Neural progenitor cell (in vitro differentiated cells): ENCODE measurements around the gene ACBD6. TPM values are rescaled to one million over a fixed set of nuclear protein-coding genes. Genes with fewer than 3 reads are reported as not detected.

ENCODE experiments used
- DNase-seq: peaks from one replicate; pipeline ENCODE4 v3.0.0-alpha.2; 2016; ENCODE audit warnings: low spot score
- H2AFZ ChIP-seq: fragments of 200-600 bp; sonication (generic); replicated peaks from 2 replicates; pipeline ENCODE4 v1.6.1; 2016; ENCODE audit warnings: antibody characterized with exemption
- H3F3A ChIP-seq: fragments of 200-600 bp; sonication (generic); 2 replicates; pipeline ENCODE4 v1.6.1; 2016; ENCODE audit warnings: antibody characterized with exemption, low read depth
- H3K27ac ChIP-seq: fragments of 200-600 bp; sonication (generic); 2 replicates; pipeline ENCODE4 v1.5.1; 2016; ENCODE audit warnings: mild to moderate bottlenecking
- H3K27me3 ChIP-seq: fragments of 200-600 bp; sonication (generic); 2 replicates; pipeline ENCODE4 v1.6.1; 2016; ENCODE audit warnings: mild to moderate bottlenecking, moderate library complexity
- H3K36me3 ChIP-seq: fragments of 200-600 bp; sonication (generic); 2 replicates; pipeline ENCODE4 v1.5.1; 2016
- H3K4me1 ChIP-seq: fragments of 200-600 bp; sonication (generic); 2 replicates; pipeline ENCODE4 v1.6.1; 2016; ENCODE audit warnings: mixed run types
- H3K4me2 ChIP-seq: fragments of 200-600 bp; sonication (generic); 2 replicates; pipeline ENCODE4 v1.6.1; 2016
- H3K4me3 ChIP-seq: fragments of 200-600 bp; sonication (generic); 2 replicates; pipeline ENCODE4 v1.5.1; 2016
- H3K79me2 ChIP-seq: fragments of 200-600 bp; sonication (generic); 2 replicates; pipeline ENCODE4 v1.6.1; 2016; ENCODE audit warnings: low read depth
- H3K9ac ChIP-seq: fragments of 200-600 bp; sonication (generic); 2 replicates; pipeline ENCODE4 v1.6.1; 2016
- H3K9me3 ChIP-seq: fragments of 200-600 bp; sonication (generic); 2 replicates; pipeline ENCODE4 v1.5.1; 2016; ENCODE audit warnings: low read depth
- H4K20me1 ChIP-seq: fragments of 200-600 bp; sonication (generic); 2 replicates; pipeline ENCODE4 v1.6.1; 2016; ENCODE audit warnings: low read depth
- H3K27ac Mint-ChIP-seq: 3 replicates; pipeline ENCODE4 v1.8.0; 2021; ENCODE audit warnings: mixed read lengths
- H3K27me3 Mint-ChIP-seq: 2 replicates; pipeline ENCODE4 v1.8.0; 2022; ENCODE audit warnings: low read depth, mild to moderate bottlenecking, inconsistent platforms, moderate library complexity, mixed read lengths; ENCODE audit not compliant: insufficient read depth
- H3K36me3 Mint-ChIP-seq: 3 replicates; pipeline ENCODE4 v1.8.0; 2021; ENCODE audit warnings: mixed read lengths
- H3K4me1 Mint-ChIP-seq: 3 replicates; pipeline ENCODE4 v1.8.0; 2021; ENCODE audit warnings: mixed read lengths
- H3K4me3 Mint-ChIP-seq: 3 replicates; pipeline ENCODE4 v1.8.0; 2021; ENCODE audit warnings: mild to moderate bottlenecking, moderate library complexity, mixed read lengths
- H3K9me3 Mint-ChIP-seq: 3 replicates; pipeline ENCODE4 v1.8.0; 2020; ENCODE audit warnings: mixed read lengths
- EZH2 ChIP-seq: fragments of 200-600 bp; sonication (generic); IDR thresholded peaks from 2 replicates; pipeline ENCODE4 v1.6.1; 2017; ENCODE audit warnings: antibody characterized with exemption, mild to moderate bottlenecking, moderate library complexity
- EZH2phosphoT487 ChIP-seq: fragments of 200-600 bp; sonication (generic); IDR thresholded peaks from 2 replicates; pipeline ENCODE4 v1.6.1; 2017; ENCODE audit warnings: antibody characterized with exemption
- total RNA-seq: library from RNA; depleted of rRNA; stranded (reverse); fragments of >200 nt; gene quantifications from 2 replicates; pipeline ENCODE4 v1.2.3, GENCODE V29; 2015; ENCODE audit warnings: low replicate concordance
- TF ChIP-seq, protein P1 (sequence below): fragments of 200-600 bp; sonication (generic); IDR thresholded peaks from 2 replicates; pipeline ENCODE4 v1.5.1; 2017; ENCODE audit warnings: antibody characterized with exemption, mild to moderate bottlenecking

ACBD6 gene
- total RNA-seq, 1 donor from 2014 or later = 36.8 TPM

- no peak overlapping the region for H3K9ac ChIP-seq
- H3K4me1 ChIP-seq = no peaks in the 10 kb centered on the region
- H3K79me2 ChIP-seq = no peaks in the 10 kb centered on the region
- no peak overlapping the region for H3K27ac ChIP-seq
- H3K9me3 ChIP-seq = no peaks in the 10 kb centered on the region
- no peak for DNase-seq
- Mint-ChIP-seq H3K4me3 (no peak overlapping the region), H3K27ac (peak overlapping the region; percentile 72), H3K36me3 (peaks cover 2% of the 10 kb centered on the region), H3K4me1 (peaks cover 13% of the 10 kb centered on the region), H3K9me3 (no peaks in the 10 kb centered on the region), H3K27me3 (peaks cover 5% of the 10 kb centered on the region)
- no peaks in the 10 kb centered on the region for H4K20me1 ChIP-seq
- TF ChIP-seq, protein P1, sequence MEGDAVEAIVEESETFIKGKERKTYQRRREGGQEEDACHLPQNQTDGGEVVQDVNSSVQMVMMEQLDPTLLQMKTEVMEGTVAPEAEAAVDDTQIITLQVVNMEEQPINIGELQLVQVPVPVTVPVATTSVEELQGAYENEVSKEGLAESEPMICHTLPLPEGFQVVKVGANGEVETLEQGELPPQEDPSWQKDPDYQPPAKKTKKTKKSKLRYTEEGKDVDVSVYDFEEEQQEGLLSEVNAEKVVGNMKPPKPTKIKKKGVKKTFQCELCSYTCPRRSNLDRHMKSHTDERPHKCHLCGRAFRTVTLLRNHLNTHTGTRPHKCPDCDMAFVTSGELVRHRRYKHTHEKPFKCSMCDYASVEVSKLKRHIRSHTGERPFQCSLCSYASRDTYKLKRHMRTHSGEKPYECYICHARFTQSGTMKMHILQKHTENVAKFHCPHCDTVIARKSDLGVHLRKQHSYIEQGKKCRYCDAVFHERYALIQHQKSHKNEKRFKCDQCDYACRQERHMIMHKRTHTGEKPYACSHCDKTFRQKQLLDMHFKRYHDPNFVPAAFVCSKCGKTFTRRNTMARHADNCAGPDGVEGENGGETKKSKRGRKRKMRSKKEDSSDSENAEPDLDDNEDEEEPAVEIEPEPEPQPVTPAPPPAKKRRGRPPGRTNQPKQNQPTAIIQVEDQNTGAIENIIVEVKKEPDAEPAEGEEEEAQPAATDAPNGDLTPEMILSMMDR = no peak
- TF ChIP-seq EZH2 (no peak), EZH2phosphoT487 (no peak)
- H2AFZ ChIP-seq = no peak overlapping the region
- no peaks in the 10 kb centered on the region for H3F3A ChIP-seq
- no peaks in the 10 kb centered on the region for H3K36me3 ChIP-seq
- no peak overlapping the region for H3K4me2 ChIP-seq
- no peaks in the 10 kb centered on the region for H3K27me3 ChIP-seq
- no peak overlapping the region for H3K4me3 ChIP-seq
These were observed 23.3 kb upstream of the ACBD6 start for GRCh38 chr1:180525715-180526039.

DNA sequence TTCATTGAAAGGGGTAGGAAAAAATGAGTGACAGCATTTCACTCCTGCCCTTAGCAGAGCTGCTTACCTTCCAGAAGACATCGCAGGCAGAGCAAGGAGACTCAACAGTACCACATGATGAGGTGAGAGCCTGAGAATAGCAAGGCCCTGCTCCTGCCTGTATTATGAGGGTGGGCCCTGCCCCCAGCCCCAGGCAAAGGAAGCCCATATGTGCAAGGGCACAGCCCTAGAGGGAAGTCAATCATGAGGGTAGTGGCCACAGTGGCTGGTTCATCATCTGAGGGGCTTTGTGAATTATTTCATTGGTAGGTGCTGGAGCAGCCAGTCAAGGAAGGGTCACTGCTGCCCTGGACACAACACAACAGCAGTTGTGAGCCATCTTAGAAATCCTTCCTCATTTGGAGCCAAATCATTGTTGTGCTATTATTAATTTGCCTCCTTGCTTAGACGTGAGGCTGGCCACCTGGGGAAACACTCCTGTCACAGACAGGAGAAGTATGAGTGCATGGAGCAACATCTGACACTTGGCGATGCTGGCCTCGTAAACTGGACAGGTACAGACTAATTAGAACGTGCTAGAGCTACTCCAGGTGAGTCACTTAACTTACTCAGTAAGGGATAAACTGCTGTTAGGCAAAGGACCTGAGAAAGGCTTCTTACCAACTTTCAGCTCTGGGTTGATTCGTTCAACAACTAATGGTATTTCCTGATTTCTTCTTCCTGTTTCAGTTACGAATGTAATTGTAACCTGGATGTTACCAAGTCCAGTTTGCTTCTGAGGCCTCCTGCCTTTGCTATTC lies 22.7 kb upstream of the ACBD6 start:
- no peak overlapping the region for H2AFZ ChIP-seq
- no peak overlapping the region for H3K9ac ChIP-seq
- TF ChIP-seq EZH2phosphoT487 = no peak
- TF ChIP-seq, protein P1 = no peak
- no peak for TF ChIP-seq EZH2
- H3K27ac Mint-ChIP-seq = no peak overlapping the region
- H3K27me3 ChIP-seq = no peaks in the 10 kb centered on the region
- H3K4me1 Mint-ChIP-seq = peaks cover 10% of the 10 kb centered on the region
- H3K27ac ChIP-seq = no peak overlapping the region
- no peaks in the 10 kb centered on the region for H3K36me3 ChIP-seq
- H3F3A ChIP-seq = no peaks in the 10 kb centered on the region
- H3K4me3 ChIP-seq = no peak overlapping the region
- no peaks in the 10 kb centered on the region for H3K79me2 ChIP-seq
- H3K27me3 Mint-ChIP-seq = peaks cover 3% of the 10 kb centered on the region
- H4K20me1 ChIP-seq = no peaks in the 10 kb centered on the region
- no peak overlapping the region for H3K4me2 ChIP-seq
- no peaks in the 10 kb centered on the region for H3K9me3 Mint-ChIP-seq
- no peak for DNase-seq
- no peaks in the 10 kb centered on the region for H3K9me3 ChIP-seq
- no peak overlapping the region for H3K4me3 Mint-ChIP-seq
- H3K36me3 Mint-ChIP-seq = peaks cover 2% of the 10 kb centered on the region
- no peaks in the 10 kb centered on the region for H3K4me1 ChIP-seq

- H3K9me3 Mint-ChIP-seq = no peaks in the 10 kb centered on the region
- Histone ChIP-seq H3K4me2 (no peak overlapping the region), H3K79me2 (no peaks in the 10 kb centered on the region), H3K9ac (no peak overlapping the region), H3K9me3 (no peaks in the 10 kb centered on the region), H3K4me1 (no peaks in the 10 kb centered on the region), H4K20me1 (no peaks in the 10 kb centered on the region), H3F3A (no peaks in the 10 kb centered on the region), H3K27me3 (no peaks in the 10 kb centered on the region), H3K4me3 (no peak overlapping the region), H3K36me3 (no peaks in the 10 kb centered on the region), H3K27ac (no peak overlapping the region), H2AFZ (no peak overlapping the region)
- DNase-seq = no peak
- no peak overlapping the region for H3K27ac Mint-ChIP-seq
- peaks cover 3% of the 10 kb centered on the region for H3K27me3 Mint-ChIP-seq
- TF ChIP-seq EZH2phosphoT487 = no peak
- TF ChIP-seq, protein P1 = no peak
- no peak for TF ChIP-seq EZH2
- H3K36me3 Mint-ChIP-seq = peaks cover 2% of the 10 kb centered on the region
- H3K4me1 Mint-ChIP-seq = peaks cover 12% of the 10 kb centered on the region
- no peak overlapping the region for H3K4me3 Mint-ChIP-seq
These were observed 22.0 kb upstream of the ACBD6 start for GRCh38 chr1:180524160-180524914.
